IMR-90 (cell line): ENCODE data around the gene ARHGEF17. TPM values are rescaled to one million over a fixed set of nuclear protein-coding genes. Genes with fewer than 3 reads are reported as not detected.
A peak's percentile ranks its signal among the peaks of the same experiment; 100 is the strongest.

ENCODE experiments used
- ATAC-seq: fragments of 200-7000 bp; cut with Tn5 transposase; 2 replicates; pipeline ENCODE4 v1.9.1; 2020; ENCODE audit warnings: low read depth, mild to moderate bottlenecking, moderate library complexity
- BruUV-seq: library from RNA; stranded (reverse); fragments of 400-500 nt; replicated peaks from 2 replicates; lab custom pipeline; 2021; lab: Mats Ljungman, UMichigan
- CTCF ChIA-PET: fragments of 300-600 bp; formaldehyde crosslinking; extraction: SDS; loops from one replicate; lab custom pipeline; 2021; ENCODE audit warnings: antibody characterized with exemption; lab: Yijun Ruan, JAX
- POLR2A ChIA-PET: fragments of 300-600 bp; sonication (Branson Sonifier 250); formaldehyde crosslinking; loops from one replicate; lab custom pipeline; 2022; ENCODE audit warnings: antibody characterized with exemption; ENCODE audit not compliant: unreplicated experiment; lab: Charles Lee
- DNase-seq: peaks from one replicate; pipeline ENCODE4 v3.0.0; 2013
- H2AFZ ChIP-seq: replicated peaks from 2 replicates; pipeline ENCODE3; 2013; ENCODE audit warnings: low read length, mild to moderate bottlenecking; ENCODE audit not compliant: poor library complexity
- H2AK5ac ChIP-seq: 2 replicates; pipeline ENCODE4 v1.6.1; 2013; ENCODE audit warnings: low read depth, low read length, inconsistent platforms
- H2AK9ac ChIP-seq: replicated peaks from 2 replicates; pipeline ENCODE3; 2013; ENCODE audit warnings: mild to moderate bottlenecking, low read depth, low read length, moderate library complexity; ENCODE audit not compliant: poor library complexity
- H2BK120ac ChIP-seq: 2 replicates; pipeline ENCODE4 v1.6.1; 2013; ENCODE audit warnings: low read depth, low read length, inconsistent platforms
- H2BK15ac ChIP-seq: 3 replicates; pipeline ENCODE4 v1.6.1; 2013; ENCODE audit warnings: low read depth, low read length, inconsistent platforms
- H2BK20ac ChIP-seq: 2 replicates; pipeline ENCODE4 v1.6.1; 2013; ENCODE audit warnings: low read depth, mild to moderate bottlenecking, inconsistent platforms, low read length, moderate library complexity
- H2BK5ac ChIP-seq: 2 replicates; pipeline ENCODE4 v1.6.1; 2013; ENCODE audit warnings: mild to moderate bottlenecking, low read depth, low read length, inconsistent platforms; ENCODE audit not compliant: poor library complexity, severe bottlenecking
- H3K14ac ChIP-seq: replicated peaks from 2 replicates; pipeline ENCODE4 v1.6.1; 2013; ENCODE audit warnings: low read depth, low read length, inconsistent platforms
- H3K18ac ChIP-seq: 2 replicates; pipeline ENCODE4 v1.6.1; 2013; ENCODE audit warnings: low read depth, low read length, control low read depth
- H3K23ac ChIP-seq: 2 replicates; pipeline ENCODE4 v1.6.1; 2013; ENCODE audit warnings: low read depth, low read length, inconsistent platforms
- H3K27ac ChIP-seq: 2 replicates; pipeline ENCODE4 v1.5.1; 2013; ENCODE audit warnings: mild to moderate bottlenecking, control low read depth, low read length; ENCODE audit not compliant: insufficient read depth
- H3K27me3 ChIP-seq: 2 replicates; pipeline ENCODE4 v1.6.1; 2013; ENCODE audit warnings: low read length; ENCODE audit not compliant: control insufficient read depth, insufficient read depth
- H3K36me3 ChIP-seq: 2 replicates; pipeline ENCODE4 v1.6.1; 2013; ENCODE audit warnings: low read length, mixed read lengths; ENCODE audit not compliant: control insufficient read depth, insufficient read depth
- H3K4ac ChIP-seq: 2 replicates; pipeline ENCODE4 v1.6.1; 2013; ENCODE audit warnings: low read depth, low read length, inconsistent platforms
- H3K4me1 ChIP-seq: 2 replicates; pipeline ENCODE4 v1.6.1; 2013; ENCODE audit warnings: low read length, mixed read lengths; ENCODE audit not compliant: control insufficient read depth, insufficient read depth
- H3K4me2 ChIP-seq: 2 replicates; pipeline ENCODE4 v1.6.1; 2013; ENCODE audit warnings: low read depth, mild to moderate bottlenecking, control low read depth, low read length, moderate library complexity
- H3K4me3 ChIP-seq: 2 replicates; pipeline ENCODE4 v1.5.1; 2013; ENCODE audit warnings: low read depth, mild to moderate bottlenecking, control low read depth, low read length, moderate library complexity; ENCODE audit not compliant: insufficient read depth
- H3K56ac ChIP-seq: 2 replicates; pipeline ENCODE4 v1.6.1; 2013; ENCODE audit warnings: low read length, inconsistent platforms; ENCODE audit not compliant: insufficient read depth; ENCODE audit errors: extremely low read depth
- H3K79me1 ChIP-seq, 2 experiments: 2 replicates each; pipeline ENCODE4 v1.6.1; 2013; ENCODE audit warnings: low read length in 2 of 2, inconsistent platforms in 1 of 2, low read depth in 1 of 2
- H3K9ac ChIP-seq: 2 replicates; pipeline ENCODE4 v1.6.1; 2013; ENCODE audit warnings: low read depth, low read length, control low read depth
- H3K9me1 ChIP-seq: 2 replicates; pipeline ENCODE4 v1.6.1; 2013; ENCODE audit warnings: low read length, inconsistent platforms; ENCODE audit not compliant: insufficient read depth
- H3K9me3 ChIP-seq: 2 replicates; pipeline ENCODE4 v1.6.1; 2013; ENCODE audit warnings: low read length; ENCODE audit not compliant: control insufficient read depth, insufficient read depth
- H4K20me1 ChIP-seq: 2 replicates; pipeline ENCODE4 v1.6.1; 2013; ENCODE audit warnings: low read length, inconsistent platforms; ENCODE audit not compliant: insufficient read depth
- H4K5ac ChIP-seq: 2 replicates; pipeline ENCODE4 v1.6.1; 2013; ENCODE audit warnings: mild to moderate bottlenecking, low read depth, low read length, control low read depth
- H4K8ac ChIP-seq, 2 experiments: 2 replicates each; pipeline ENCODE4 v1.6.1; 2013; ENCODE audit warnings: low read depth in 2 of 2, low read length in 2 of 2, control low read depth in 1 of 2, inconsistent platforms in 1 of 2
- H4K91ac ChIP-seq: 2 replicates; pipeline ENCODE4 v1.6.1; 2013; ENCODE audit warnings: low read depth, low read length, inconsistent platforms; ENCODE audit not compliant: insufficient read depth
- BHLHE40 ChIP-seq: fragments of 150-350 bp; IDR thresholded peaks from 2 replicates; pipeline ENCODE4 v1.6.1; 2016; ENCODE audit warnings: mild to moderate bottlenecking, low read depth, low read length
- CHD1 ChIP-seq: IDR thresholded peaks from 2 replicates; pipeline ENCODE4 v1.6.1; 2012; ENCODE audit warnings: low read depth, low read length, improper control_type of control experiment
- FOS ChIP-seq: fragments of 150-350 bp; IDR thresholded peaks from 2 replicates; pipeline ENCODE4 v1.6.1; 2016; ENCODE audit warnings: low read depth, low read length
- RCOR1 ChIP-seq: IDR thresholded peaks from 2 replicates; pipeline ENCODE4 v1.6.1; 2012; ENCODE audit warnings: mild to moderate bottlenecking, low read length, improper control_type of control experiment; ENCODE audit not compliant: insufficient replicate concordance
- WGBS, 2 experiments: methylation state at CpG; one replicate each; pipeline versions ENCODE4 v1.1.5 to v1.1.7; 2013; ENCODE audit warnings: missing lambda C conversion rate in 2 of 2; ENCODE audit not compliant: insufficient read length in 1 of 2; ENCODE audit errors: extremely low coverage in 2 of 2; 5-methylcytosine and 5-hydroxymethylcytosine counted together
- dilution Hi-C: fragments of 300-500 bp; cut with HindIII; formaldehyde crosslinking; loops from one replicate; pipeline ENCODE4 v1.14.3; 2018; ENCODE audit warnings: low sequenced_read_pairs; ENCODE audit not compliant: unreplicated experiment
- in situ Hi-C: fragments of 300-500 bp; cut with MboI; formaldehyde crosslinking; loops from 3 replicates; pipeline ENCODE4 v1.14.3; 2019; ENCODE audit warnings: low sequenced_read_pairs, inconsistent platforms, mixed read lengths
- intact Hi-C: fragments of 100-400 bp; cut with micrococcal nuclease; formaldehyde crosslinking; loops from 2 replicates; pipeline ENCODE4 v1.10.0; 2022
- polyA plus RNA-seq, 3 experiments: library from polyadenylated mRNA; depleted of rRNA; stranded (reverse); fragments of >200 nt; gene quantifications; 2 replicates each; pipeline ENCODE4 v1.2.3, GENCODE V29; 2012; ENCODE audit warnings: low replicate concordance in 1 of 3
- total RNA-seq: library from RNA; depleted of rRNA; stranded (reverse); fragments of >200 nt; gene quantifications from 2 replicates; pipeline ENCODE4 v1.2.3, GENCODE V29; 2012
- TF ChIP-seq, protein P1 (sequence below): conservative IDR thresholded peaks from 2 replicates; pipeline ENCODE4 v1.5.1; 2012; ENCODE audit warnings: mild to moderate bottlenecking, low read depth, low read length, improper control_type of control experiment

ARHGEF17 gene
- total and polyA plus RNA-seq, 2 of the 4 experiments (the other 2 are of a cell fraction), result 21.7 to 97.7 TPM

DNA sequence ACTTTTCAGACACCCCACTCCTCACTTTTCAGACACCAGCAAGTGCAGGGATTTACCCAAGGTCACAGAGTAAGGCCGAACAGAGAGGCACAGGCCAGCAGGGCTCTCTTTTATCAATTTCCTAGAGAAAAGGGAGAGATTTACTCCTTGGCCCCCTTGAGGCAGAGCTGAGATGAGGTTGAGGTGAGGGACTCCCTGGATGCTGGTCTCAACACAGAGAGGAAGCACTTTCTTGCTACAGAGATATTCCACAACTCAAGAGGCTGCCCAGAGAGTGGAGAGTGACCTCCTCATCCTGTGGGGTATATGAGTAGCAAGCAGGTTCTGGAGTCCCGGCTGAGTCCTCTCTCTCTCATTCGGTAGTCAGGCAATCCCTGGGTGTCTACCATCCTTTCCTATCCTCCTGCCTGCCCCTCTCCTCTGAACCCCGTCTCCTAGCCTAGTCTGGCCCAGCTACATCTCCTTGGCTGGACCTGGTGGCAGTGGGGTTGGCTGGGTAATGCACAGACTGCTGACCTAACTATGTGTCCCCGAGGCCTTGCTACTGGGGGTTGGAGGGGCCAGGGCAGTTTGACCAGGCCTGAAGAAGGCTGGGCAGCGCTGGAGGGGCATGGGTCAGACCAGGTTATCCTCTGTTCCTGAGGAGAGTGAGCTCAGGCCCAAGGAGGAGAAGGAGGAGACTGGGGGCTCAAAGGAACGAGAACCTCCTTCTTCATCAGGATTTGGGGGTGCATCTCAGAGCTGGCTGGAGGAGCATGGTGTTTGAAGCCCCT is 1.8 kb upstream of the ARHGEF17 start:
- no TSS peak for BruUV-seq
- DNase-seq (no peak), ATAC-seq (no peak)
- Histone ChIP-seq H2BK15ac (peak overlapping the region; percentile 83; the same call in 1 of the 3 replicates), H3K18ac (no peak overlapping the region; the same call in 1 of the 2 replicates), H2AFZ (peak overlapping the region; percentile 51), H3K4me3 (no peak overlapping the region), H3K4me2 (no peak overlapping the region), H2BK120ac (peak overlapping the region; percentile 42; the same call in 1 of the 2 replicates), H3K9me1 (no peaks in the 10 kb centered on the region), H3K23ac (peak overlapping the region; percentile 73), H2AK5ac (peak overlapping the region; percentile 77), H3K27ac (peak overlapping the region; percentile 57), H3K27me3 (no peaks in the 10 kb centered on the region), H3K36me3 (peaks cover 9% of the 10 kb centered on the region; the same call in 1 of the 2 replicates), H3K4me1 (peaks cover 19% of the 10 kb centered on the region), H3K4ac (peak overlapping the region; percentile 80), H3K9ac (0 out of 2 replicates have a peak overlapping the region, but pooled peaks have one; percentile 28), H2AK9ac (peak overlapping the region; percentile 61), H3K79me1 (peaks cover 0 to 24% of the 10 kb centered on the region in 2 experiments; a peak in 2 of 4 replicates), H3K9me3 (no peaks in the 10 kb centered on the region), H3K56ac (no peak overlapping the region), H4K8ac (peak overlapping the region; percentile 92 to 93), H4K20me1 (peaks cover 23% of the 10 kb centered on the region), H2BK20ac (no peak overlapping the region; the same call in 1 of the 2 replicates), H2BK5ac (peak overlapping the region; percentile 76), H4K91ac (peak overlapping the region; percentile 42), H3K14ac (peak overlapping the region; percentile 78), H4K5ac (peak overlapping the region; percentile 45; the same call in 1 of the 2 replicates)
- intact Hi-C loops, result loop anchor here (2.0 to 10.0 kb wide), 3 partner anchors 71 to 355 kb away; partner anchors contain the start of genes FAM168A and RELT
- ChIA-PET CTCF (interaction anchor here (0.6 to 3.4 kb wide), 11 partner anchors 8 to 1493 kb away, joined by 3 to 25 read pairs (median 5); no protein-coding TSS in a partner anchor), POLR2A (interaction anchor here (0.6 to 1.4 kb wide), 3 partner anchors 29 to 45 kb away, joined by 3 to 10 read pairs (median 5); no protein-coding TSS in a partner anchor)
- WGBS, 2 experiments, result no CpG with 5 or more reads among the region's 7 CpGs
- in situ Hi-C loops, result no loop called here
- dilution Hi-C loops, result no loop called here
- TF ChIP-seq CHD1, result no peak
- TF ChIP-seq FOS, result no peak
- TF ChIP-seq BHLHE40, result no peak
- TF ChIP-seq, protein P1, sequence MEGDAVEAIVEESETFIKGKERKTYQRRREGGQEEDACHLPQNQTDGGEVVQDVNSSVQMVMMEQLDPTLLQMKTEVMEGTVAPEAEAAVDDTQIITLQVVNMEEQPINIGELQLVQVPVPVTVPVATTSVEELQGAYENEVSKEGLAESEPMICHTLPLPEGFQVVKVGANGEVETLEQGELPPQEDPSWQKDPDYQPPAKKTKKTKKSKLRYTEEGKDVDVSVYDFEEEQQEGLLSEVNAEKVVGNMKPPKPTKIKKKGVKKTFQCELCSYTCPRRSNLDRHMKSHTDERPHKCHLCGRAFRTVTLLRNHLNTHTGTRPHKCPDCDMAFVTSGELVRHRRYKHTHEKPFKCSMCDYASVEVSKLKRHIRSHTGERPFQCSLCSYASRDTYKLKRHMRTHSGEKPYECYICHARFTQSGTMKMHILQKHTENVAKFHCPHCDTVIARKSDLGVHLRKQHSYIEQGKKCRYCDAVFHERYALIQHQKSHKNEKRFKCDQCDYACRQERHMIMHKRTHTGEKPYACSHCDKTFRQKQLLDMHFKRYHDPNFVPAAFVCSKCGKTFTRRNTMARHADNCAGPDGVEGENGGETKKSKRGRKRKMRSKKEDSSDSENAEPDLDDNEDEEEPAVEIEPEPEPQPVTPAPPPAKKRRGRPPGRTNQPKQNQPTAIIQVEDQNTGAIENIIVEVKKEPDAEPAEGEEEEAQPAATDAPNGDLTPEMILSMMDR, result no peak
- TF ChIP-seq RCOR1, result no peak
